Measurements from ENCODE around the gene TEX19.

- TF ChIP-seq POLR2A (conservative IDR thresholded peaks at IDR 0.05): no peak
- no peak for TF ChIP-seq CREM (IDR thresholded peaks at IDR 0.05; ENCODE audit: low read depth)
- TF ChIP-seq DPF2 (IDR thresholded peaks at IDR 0.05): no peak
- no peak for TF ChIP-seq E2F6 (IDR thresholded peaks at IDR 0.05; ENCODE audit: borderline replicate concordance in 1 of 2, extremely low read depth in 1 of 2, insufficient read depth in 1 of 2, insufficient read length in 1 of 2, low read depth in 1 of 2, low read length in 1 of 2, poor library complexity in 1 of 2, severe bottlenecking in 1 of 2)
- TF ChIP-seq HSF4 (CRISPR knock-in tag; IDR thresholded peaks at IDR 0.05; ENCODE audit: borderline replicate concordance): no peak
- no peak for TF ChIP-seq ZFP36 (IDR thresholded peaks at IDR 0.05; ENCODE audit: low read depth, low read length, partially characterized antibody)
- TF ChIP-seq NFRKB (IDR thresholded peaks at IDR 0.05; ENCODE audit: low read depth): no peak
- TF ChIP-seq RCOR1 (IDR thresholded peaks at IDR 0.05; ENCODE audit: borderline replicate concordance in 1 of 2, low read depth in 2 of 2, low read length in 2 of 2): no peak
- TF ChIP-seq ARID2 (IDR thresholded peaks at IDR 0.05): no peak
- no peak for TF ChIP-seq L3MBTL2 (IDR thresholded peaks at IDR 0.05)
- TF ChIP-seq CTCF (IDR thresholded peaks at IDR 0.05 in 2 of 3, conservative IDR thresholded peaks at IDR 0.05 in 1 of 3; ENCODE audit: insufficient read depth in 2 of 3, low read depth in 1 of 3, low read length in 3 of 3): no peak
- TF ChIP-seq REST (IDR thresholded peaks at IDR 0.05; ENCODE audit: borderline replicate concordance): no peak
- no peak for TF ChIP-seq REST (CRISPR knock-in tag; IDR thresholded peaks at IDR 0.05; ENCODE audit: low read depth)
- TF ChIP-seq MNT (conservative IDR thresholded peaks at IDR 0.05): no peak
These were observed 44.9 kb upstream of the TEX19 start for GRCh38 chr17:82314012-82314726.
